H1 (cell line): ENCODE measurements around the gene HTATIP2.

Experiments
- CBX5 ChIP-seq: fragments of 300-800, 300-1000 bp; sonication (generic); IDR thresholded peaks from 2 replicates; pipeline ENCODE4 v1.7.1; 2016; ENCODE audit warnings: antibody characterized with exemption, low read length, low read depth
- EP300 ChIP-seq, 2 experiments: IDR thresholded peaks; 1 replicate in 1 of 2; 2 replicates in 1 of 2; pipeline ENCODE4 v1.6.1; 2011 to 2012; ENCODE audit warnings: low read depth in 2 of 2, low read length in 2 of 2, mild to moderate bottlenecking in 2 of 2, borderline replicate concordance in 1 of 2, inconsistent platforms in 1 of 2, moderate library complexity in 1 of 2
- GABPA ChIP-seq: IDR thresholded peaks from 2 replicates; pipeline ENCODE4 v1.6.1; 2011; ENCODE audit warnings: mild to moderate bottlenecking, low read length, moderate library complexity, borderline replicate concordance; ENCODE audit not compliant: insufficient read depth
- JUND ChIP-seq: IDR thresholded peaks from 2 replicates; pipeline ENCODE4 v1.6.1; 2011; ENCODE audit warnings: mild to moderate bottlenecking, improper control_type of control experiment, low read length
- MAFK ChIP-seq: IDR thresholded peaks from 2 replicates; pipeline ENCODE4 v1.6.1; 2012; ENCODE audit warnings: low read depth, mild to moderate bottlenecking, improper control_type of control experiment, low read length
- POLR2A ChIP-seq, 2 experiments: IDR thresholded peaks; 1 replicate in 1 of 2; 2 replicates in 1 of 2; pipeline ENCODE4 v1.6.1; 2011; ENCODE audit warnings: low read depth in 2 of 2, low read length in 2 of 2, mild to moderate bottlenecking in 2 of 2; ENCODE audit errors: control extremely low read depth in 1 of 2
- RNF2 ChIP-seq: fragments of 200-900, 300-1000 bp; sonication (generic); IDR thresholded peaks from 2 replicates; pipeline ENCODE4 v1.7.1; 2016; ENCODE audit warnings: borderline replicate concordance, low read depth, mild to moderate bottlenecking, antibody characterized with exemption, low read length; ENCODE audit not compliant: poor library complexity, severe bottlenecking; ENCODE audit errors: missing control alignments
- SRF ChIP-seq: IDR thresholded peaks from 2 replicates; pipeline ENCODE4 v1.6.1; 2011; ENCODE audit warnings: mild to moderate bottlenecking, low read depth, low read length, moderate library complexity
- TCF12 ChIP-seq: IDR thresholded peaks from 2 replicates; pipeline ENCODE4 v1.6.1; 2011; ENCODE audit warnings: low read depth, mild to moderate bottlenecking, low read length
- TF ChIP-seq, protein P1 (sequence below), 3 experiments: IDR thresholded peaks; 1 replicate in 2 of 3; 2 replicates in 1 of 3; pipeline versions ENCODE4 v1.5.1 to v1.6.1; 2011; ENCODE audit warnings: low read length in 3 of 3, mild to moderate bottlenecking in 3 of 3, inconsistent platforms in 2 of 3, low read depth in 1 of 3, moderate library complexity in 1 of 3; ENCODE audit not compliant: insufficient read depth in 1 of 3; ENCODE audit errors: control extremely low read depth in 1 of 3

DNA sequence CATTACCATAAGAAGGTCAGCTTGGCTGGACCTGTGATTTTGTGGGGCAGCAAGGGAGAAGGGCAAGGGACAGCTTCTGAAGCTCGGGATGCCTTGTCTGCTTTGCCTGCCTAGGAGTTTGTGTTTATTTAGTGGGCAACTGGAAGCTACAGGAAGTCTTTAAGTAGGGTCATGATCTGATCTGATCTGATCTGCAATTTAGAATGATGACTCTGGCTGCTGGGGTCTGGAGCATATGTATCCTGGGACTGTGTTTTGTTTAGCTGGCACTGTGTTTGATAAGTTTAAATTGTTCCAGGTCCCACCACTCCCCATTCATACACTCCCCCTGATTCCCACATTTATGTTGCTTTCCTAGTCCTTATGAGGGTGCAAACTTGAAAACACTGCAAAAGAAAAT, 47.7 kb upstream of the HTATIP2 start:
- TF ChIP-seq, protein P1, sequence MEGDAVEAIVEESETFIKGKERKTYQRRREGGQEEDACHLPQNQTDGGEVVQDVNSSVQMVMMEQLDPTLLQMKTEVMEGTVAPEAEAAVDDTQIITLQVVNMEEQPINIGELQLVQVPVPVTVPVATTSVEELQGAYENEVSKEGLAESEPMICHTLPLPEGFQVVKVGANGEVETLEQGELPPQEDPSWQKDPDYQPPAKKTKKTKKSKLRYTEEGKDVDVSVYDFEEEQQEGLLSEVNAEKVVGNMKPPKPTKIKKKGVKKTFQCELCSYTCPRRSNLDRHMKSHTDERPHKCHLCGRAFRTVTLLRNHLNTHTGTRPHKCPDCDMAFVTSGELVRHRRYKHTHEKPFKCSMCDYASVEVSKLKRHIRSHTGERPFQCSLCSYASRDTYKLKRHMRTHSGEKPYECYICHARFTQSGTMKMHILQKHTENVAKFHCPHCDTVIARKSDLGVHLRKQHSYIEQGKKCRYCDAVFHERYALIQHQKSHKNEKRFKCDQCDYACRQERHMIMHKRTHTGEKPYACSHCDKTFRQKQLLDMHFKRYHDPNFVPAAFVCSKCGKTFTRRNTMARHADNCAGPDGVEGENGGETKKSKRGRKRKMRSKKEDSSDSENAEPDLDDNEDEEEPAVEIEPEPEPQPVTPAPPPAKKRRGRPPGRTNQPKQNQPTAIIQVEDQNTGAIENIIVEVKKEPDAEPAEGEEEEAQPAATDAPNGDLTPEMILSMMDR (IDR thresholded peaks at IDR 0.05; ENCODE audit: control extremely low read depth in 1 of 3, insufficient read depth in 1 of 3, low read depth in 1 of 3, low read length in 3 of 3), result no peak
- TF ChIP-seq MAFK, result no peak
- TF ChIP-seq TCF12, result no peak
- TF ChIP-seq EP300 (IDR thresholded peaks at IDR 0.05; ENCODE audit: borderline replicate concordance in 1 of 2, low read depth in 2 of 2, low read length in 2 of 2), result no peak
- no peak for TF ChIP-seq GABPA
- TF ChIP-seq CBX5, result no peak
- TF ChIP-seq SRF, result no peak
- TF ChIP-seq POLR2A (IDR thresholded peaks at IDR 0.05; ENCODE audit: control extremely low read depth in 1 of 2, low read depth in 2 of 2, low read length in 2 of 2), result no peak
- no peak for TF ChIP-seq JUND
- TF ChIP-seq RNF2, result no peak
